Keratinocyte (primary cell): ENCODE data around the gene DLL4. TPM values are rescaled to one million over a fixed set of nuclear protein-coding genes. Genes with fewer than 3 reads are reported as not detected.
A peak's percentile ranks its signal among the peaks of the same experiment; 100 is the strongest.

Source experiments
- DNase-seq: peaks from one replicate; pipeline ENCODE4 v3.0.0-alpha.2; 2011; ENCODE audit warnings: low read depth, missing footprints, low spot score
- FAIRE-seq: peaks from 2 replicates; lab custom pipeline; 2011; peaks lifted over from hg19 to GRCh38; lab: Jason Lieb, UNC
- H2AFZ ChIP-seq: 2 replicates; pipeline ENCODE4 v1.6.0; 2012; ENCODE audit warnings: low read length, control low read depth, inconsistent platforms; ENCODE audit not compliant: control insufficient read depth
- H3K27ac ChIP-seq: 2 replicates; pipeline ENCODE4 v1.5.1; 2011; ENCODE audit warnings: low read length; ENCODE audit not compliant: control insufficient read depth, insufficient read depth
- H3K27me3 ChIP-seq: 3 replicates; pipeline ENCODE4 v1.6.0; 2011; ENCODE audit warnings: low read length; ENCODE audit not compliant: control insufficient read depth, insufficient read depth; ENCODE audit errors: extremely low read depth
- H3K36me3 ChIP-seq, 2 experiments: 2 replicates in 1 of 2; 3 replicates in 1 of 2; pipeline ENCODE4 v1.5.1; 2011; ENCODE audit warnings: low read length in 2 of 2, mild to moderate bottlenecking in 1 of 2; ENCODE audit not compliant: control insufficient read depth in 2 of 2, insufficient read depth in 2 of 2; ENCODE audit errors: extremely low read depth in 1 of 2
- H3K4me1 ChIP-seq: 3 replicates; pipeline ENCODE4 v1.5.1; 2011; ENCODE audit warnings: low read length; ENCODE audit not compliant: control insufficient read depth, insufficient read depth; ENCODE audit errors: extremely low read depth
- H3K4me2 ChIP-seq: 3 replicates; pipeline ENCODE4 v1.6.0; 2011; ENCODE audit warnings: low read depth, low read length; ENCODE audit not compliant: control insufficient read depth, insufficient read depth; ENCODE audit errors: extremely low read depth
- H3K4me3 ChIP-seq, 3 experiments: fragments of 200-600 bp in 1 of 3; sonication (generic) in 1 of 3; 2 replicates in 2 of 3; 3 replicates in 1 of 3; pipeline ENCODE4 v1.5.1; 2011 to 2016; ENCODE audit warnings: low read length in 3 of 3, mild to moderate bottlenecking in 3 of 3, control low read depth in 2 of 3, inconsistent platforms in 1 of 3, low read depth in 1 of 3, mixed read lengths in 1 of 3, mixed run types in 1 of 3, moderate library complexity in 1 of 3; ENCODE audit not compliant: control insufficient read depth in 2 of 3, insufficient read depth in 2 of 3; ENCODE audit errors: extremely low read depth in 1 of 3
- H3K79me2 ChIP-seq: 2 replicates; pipeline ENCODE4 v1.6.0; 2012; ENCODE audit warnings: low read length; ENCODE audit not compliant: control insufficient read depth, insufficient read depth
- H3K9ac ChIP-seq: 3 replicates; pipeline ENCODE4 v1.6.0; 2011; ENCODE audit warnings: low read length; ENCODE audit not compliant: control insufficient read depth, insufficient read depth; ENCODE audit errors: extremely low read depth
- H3K9me1 ChIP-seq: 3 replicates; pipeline ENCODE4 v1.6.0; 2011; ENCODE audit warnings: low read length; ENCODE audit not compliant: control insufficient read depth, insufficient read depth; ENCODE audit errors: extremely low read depth
- H3K9me3 ChIP-seq: 2 replicates; pipeline ENCODE4 v1.5.1; 2012; ENCODE audit warnings: low read depth, low read length; ENCODE audit not compliant: control insufficient read depth
- H4K20me1 ChIP-seq: 3 replicates; pipeline ENCODE4 v1.6.0; 2011; ENCODE audit warnings: low read length; ENCODE audit not compliant: control insufficient read depth, insufficient read depth; ENCODE audit errors: extremely low read depth
- CTCF ChIP-seq, 3 experiments: IDR thresholded peaks in 1 of 3; conservative IDR thresholded peaks in 1 of 3; optimal IDR thresholded peaks in 1 of 3; 2 replicates in 2 of 3; 3 replicates in 1 of 3; pipeline versions ENCODE3 to v1.5.1; 2011; ENCODE audit warnings: low read length in 3 of 3, mild to moderate bottlenecking in 3 of 3, moderate library complexity in 2 of 3, control low read depth in 1 of 3, inconsistent platforms in 1 of 3; ENCODE audit not compliant: insufficient read depth in 2 of 3; ENCODE audit errors: extremely low read depth in 1 of 3
- EZH2 ChIP-seq: IDR thresholded peaks from one replicate; pipeline ENCODE4 v1.6.1; 2012; ENCODE audit warnings: inconsistent platforms, mild to moderate bottlenecking, low read length, moderate library complexity
- dilution Hi-C: fragments of 300-500 bp; cut with MboI; formaldehyde crosslinking; loops from one replicate; pipeline ENCODE4 v1.7.0; 2020; ENCODE audit warnings: low sequenced_read_pairs; ENCODE audit not compliant: extremely low pct_ligation_motif_present
- polyA plus RNA-seq, 5 experiments: library from polyadenylated mRNA; depleted of rRNA in 3 of 5; stranded (reverse) in 3 of 5; stranded (forward) in 1 of 5; unstranded in 1 of 5; fragments of >200 nt; gene quantifications; 1 replicate in 1 of 5; 2 replicates in 3 of 5; 3 replicates in 1 of 5; pipeline versions ENCODE4 v1.2.1 to v1.2.3, GENCODE V29; 2011 to 2012; ENCODE audit warnings: missing spikeins in 2 of 5, low read depth in 1 of 5, low replicate concordance in 1 of 5

Gene DLL4
- polyA plus RNA-seq, 1 donor (not counting 4 experiments of a cell fraction or from before 2014, with no cell fraction given): not detected

GRCh38 chr15:40921949-40922607 lies 7.1 kb upstream of the DLL4 start:
- dilution Hi-C loops: loop anchor here (25.0 kb wide), 1 partner anchor 90 kb away; no protein-coding TSS in a partner anchor
- no peak overlapping the region for H3K9ac ChIP-seq
- H3K9me3 ChIP-seq: no peaks in the 10 kb centered on the region
- no peak overlapping the region for H3K4me2 ChIP-seq
- H3K36me3 ChIP-seq: no peaks in the 10 kb centered on the region
- H3K27ac ChIP-seq: no peak overlapping the region
- TF ChIP-seq EZH2 (no peak), CTCF (optimal IDR thresholded peaks at IDR 0.05 in 1 of 3, IDR thresholded peaks at IDR 0.05 in 1 of 3, conservative IDR thresholded peaks at IDR 0.05 in 1 of 3; ENCODE audit: extremely low read depth in 1 of 3, insufficient read depth in 2 of 3, low read length in 3 of 3) (no peak)
- peaks cover 4% of the 10 kb centered on the region for H3K4me1 ChIP-seq
- H4K20me1 ChIP-seq: no peaks in the 10 kb centered on the region
- no peak overlapping the region for H3K4me3 ChIP-seq
- peak; percentile 67 for FAIRE-seq
- no peaks in the 10 kb centered on the region for H3K9me1 ChIP-seq
- DNase-seq: no peak
- H3K27me3 ChIP-seq: peaks cover 48% of the 10 kb centered on the region
- H3K79me2 ChIP-seq: no peaks in the 10 kb centered on the region
- H2AFZ ChIP-seq: no peak overlapping the region

GRCh38 chr15:40922608-40923005 lies 6.5 kb upstream of the DLL4 start:
- Histone ChIP-seq H3K9me3 (no peaks in the 10 kb centered on the region), H3K79me2 (no peaks in the 10 kb centered on the region), H3K4me2 (no peak overlapping the region), H3K9ac (no peak overlapping the region), H3K9me1 (no peaks in the 10 kb centered on the region), H2AFZ (no peak overlapping the region), H3K27ac (no peak overlapping the region), H3K4me3 (no peak overlapping the region), H4K20me1 (no peaks in the 10 kb centered on the region), H3K27me3 (peaks cover 49% of the 10 kb centered on the region), H3K36me3 (no peaks in the 10 kb centered on the region), H3K4me1 (peaks cover 4% of the 10 kb centered on the region)
- no peak for DNase-seq
- dilution Hi-C loops: loop anchor here (25.0 kb wide), 1 partner anchor 90 kb away; no protein-coding TSS in a partner anchor
- no peak for TF ChIP-seq CTCF (optimal IDR thresholded peaks at IDR 0.05 in 1 of 3, IDR thresholded peaks at IDR 0.05 in 1 of 3, conservative IDR thresholded peaks at IDR 0.05 in 1 of 3; ENCODE audit: extremely low read depth in 1 of 3, insufficient read depth in 2 of 3, low read length in 3 of 3)
- TF ChIP-seq EZH2: no peak
- no peak for FAIRE-seq
